NCI-H524 (cell line): Measurements from ENCODE around the gene PHLDB2.
A peak's percentile ranks its signal among the peaks of the same experiment; 100 is the strongest.

Experiments
- DNase-seq, 2 experiments: peaks; one replicate each; lab custom pipeline; 2025; lab: John Stamatoyannopoulos, UW

Gene PHLDB2

DNA sequence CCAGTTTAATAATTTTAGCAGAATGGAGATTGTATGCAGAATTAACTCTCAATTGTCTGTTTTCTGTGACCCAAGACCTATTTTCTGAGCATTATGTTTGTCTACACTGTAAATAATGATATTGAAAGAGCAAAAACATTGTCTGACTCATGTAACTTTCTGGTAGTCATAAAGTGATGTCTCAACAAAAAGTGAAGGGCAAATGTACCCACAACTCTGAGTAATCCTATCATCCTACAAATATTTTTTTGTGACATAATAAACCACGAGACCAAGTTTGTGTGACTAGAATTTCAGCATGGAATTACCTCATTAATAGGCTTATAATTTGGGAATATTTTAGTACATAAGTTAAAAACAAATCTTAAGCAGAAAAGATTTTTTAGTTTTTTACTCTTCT lies 104.4 kb downstream of the PHLDB2 start:
- DNase-seq, result no peak

DNA sequence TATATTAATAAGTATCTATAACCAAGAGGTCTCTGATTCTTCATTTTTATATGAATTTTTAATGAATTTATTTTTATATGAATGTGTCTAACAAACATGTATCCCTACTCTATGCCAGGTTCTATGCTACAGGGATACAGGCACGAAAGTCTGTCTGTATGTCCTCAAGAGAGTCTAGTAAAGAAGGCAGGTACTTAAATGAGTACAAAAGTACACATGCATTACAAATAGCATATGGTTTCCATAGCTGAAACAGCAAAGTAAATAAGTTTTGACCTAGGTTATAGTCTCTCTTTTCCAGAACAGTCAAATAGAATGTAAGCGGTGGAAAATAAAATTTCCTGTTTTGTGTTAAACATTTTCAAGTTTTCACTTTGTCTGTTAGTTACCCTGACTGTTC lies 106.4 kb downstream of the PHLDB2 start:
- DNase-seq, result no peak

DNA sequence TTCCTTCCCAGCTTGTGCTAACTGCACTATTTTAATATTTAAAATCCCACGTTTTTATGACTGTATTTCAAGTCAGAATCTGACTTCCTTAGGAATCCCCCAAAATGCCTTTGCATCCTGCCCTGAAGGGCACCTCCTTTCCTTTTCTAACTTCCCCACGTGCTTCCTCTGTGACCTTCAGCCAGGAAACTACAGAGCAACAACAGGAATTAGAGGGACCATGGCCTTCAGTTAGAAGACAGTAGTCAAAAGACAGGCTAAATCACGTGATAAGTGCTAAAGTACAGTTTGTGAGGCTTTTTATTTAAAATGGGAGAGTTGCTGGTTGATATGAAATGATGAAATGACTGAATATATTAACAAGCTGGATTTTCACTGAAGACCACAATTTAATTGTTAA lies 108.0 kb downstream of the PHLDB2 start:
- no peak for DNase-seq

DNA sequence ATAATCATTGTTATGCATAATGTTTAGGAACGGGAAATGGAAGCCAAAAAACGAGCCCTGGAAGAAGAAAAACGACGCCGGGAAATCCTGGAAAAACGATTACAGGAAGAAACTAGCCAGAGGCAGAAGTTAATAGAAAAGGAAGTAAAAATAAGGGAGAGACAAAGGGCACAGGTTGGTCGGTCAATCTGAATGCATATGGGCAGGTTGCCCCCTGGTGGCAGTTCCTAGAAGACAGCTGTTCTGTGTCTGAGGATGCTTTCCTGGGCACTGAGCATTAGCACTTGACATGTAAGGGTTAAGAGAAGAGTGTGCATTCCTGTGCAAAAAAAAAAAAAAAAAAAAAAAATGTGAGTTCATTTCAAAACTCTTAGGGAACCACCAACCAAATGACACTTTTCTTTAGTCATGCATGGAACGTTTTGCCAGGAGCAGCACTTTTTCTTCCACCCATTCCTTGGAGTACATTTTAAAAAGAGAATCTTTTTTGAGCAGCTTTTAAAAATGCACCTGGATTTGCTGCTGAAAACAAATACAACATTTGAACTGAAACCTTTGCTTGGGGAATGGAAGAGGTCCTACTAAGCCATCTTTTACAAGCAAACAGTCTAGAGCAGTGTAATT lies 108.7 kb downstream of the PHLDB2 start:
- DNase-seq, result peak; percentile 46 to 78

DNA sequence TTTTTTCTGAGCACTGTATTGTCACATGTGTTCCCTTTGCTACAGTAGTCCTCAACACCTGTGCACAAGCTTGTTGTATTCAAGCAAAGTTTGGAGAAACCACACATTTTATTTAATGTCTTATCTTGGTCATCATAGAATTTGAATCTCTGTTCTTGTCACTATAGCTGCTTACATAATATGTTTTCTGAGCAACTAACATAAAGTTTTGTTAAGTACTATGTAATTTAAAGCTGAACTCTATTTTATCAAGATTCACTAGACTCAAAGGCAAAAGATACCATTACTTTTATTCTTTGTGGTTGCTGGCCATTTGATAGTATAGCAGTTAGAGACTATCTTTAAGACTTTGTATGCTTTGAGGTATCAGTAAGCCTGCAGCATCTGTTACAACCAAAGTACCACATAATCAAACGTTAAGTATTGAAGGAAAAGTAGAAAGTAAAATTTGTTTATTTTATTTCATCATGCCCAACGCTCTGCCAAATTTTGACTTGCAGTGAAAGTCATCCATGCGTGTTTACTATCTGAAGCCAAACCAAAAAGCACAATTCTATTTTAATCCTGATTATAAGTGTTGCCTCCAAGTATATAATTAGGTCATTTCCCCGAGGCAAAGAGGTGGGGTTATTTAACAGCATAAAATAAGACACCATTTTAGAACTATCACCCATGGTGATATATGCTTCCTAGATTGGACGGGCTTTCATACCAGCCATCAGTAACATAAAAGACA lies 109.4 kb downstream of the PHLDB2 start:
- no peak for DNase-seq

DNA sequence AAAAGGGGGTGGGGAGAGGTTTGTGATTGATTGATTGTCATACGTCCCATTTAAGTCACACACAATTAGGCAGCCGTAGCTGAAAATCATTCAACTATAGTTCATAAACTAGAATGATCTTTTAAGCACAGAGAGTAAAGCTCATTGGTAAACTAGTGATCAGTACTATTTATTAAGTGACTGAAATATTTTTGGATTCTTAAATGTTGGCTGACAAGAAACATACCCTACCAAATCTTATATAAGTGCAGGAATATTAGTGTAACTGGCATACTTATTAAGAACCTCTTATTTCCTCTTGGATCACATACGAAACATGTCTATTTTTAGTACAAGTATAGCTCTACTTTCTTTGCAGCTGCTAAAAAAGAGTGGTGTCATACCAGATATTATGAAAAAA lies 111.3 kb downstream of the PHLDB2 start:
- no peak for DNase-seq

DNA sequence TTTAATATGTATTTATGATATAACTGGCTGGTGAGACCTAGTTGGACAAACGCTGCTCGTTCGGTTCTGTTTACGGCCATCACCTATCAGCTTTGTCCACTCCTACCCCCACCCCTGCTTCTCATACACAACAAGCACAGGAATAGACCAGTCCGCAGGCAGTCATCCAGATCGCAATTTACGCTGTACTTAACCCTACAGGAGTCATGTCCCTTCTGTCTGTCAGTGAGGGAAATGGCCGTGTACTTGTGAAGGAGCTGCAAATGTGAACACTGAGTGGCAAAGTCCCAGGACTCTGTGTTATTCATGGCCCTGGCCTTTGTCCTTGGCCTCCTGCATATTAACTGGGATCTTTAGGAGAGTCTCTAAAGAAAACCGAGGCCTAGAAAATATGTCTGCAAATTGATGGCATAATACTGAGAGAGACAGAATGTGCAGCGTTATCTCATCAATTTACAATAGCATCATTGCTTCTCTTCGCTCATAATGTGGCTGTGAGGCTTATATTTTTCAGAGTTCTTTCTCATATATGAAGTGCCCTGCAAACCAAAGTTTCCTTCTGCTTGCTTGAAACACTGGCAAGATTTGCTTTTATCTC lies 112.6 kb downstream of the PHLDB2 start:
- no peak for DNase-seq

DNA sequence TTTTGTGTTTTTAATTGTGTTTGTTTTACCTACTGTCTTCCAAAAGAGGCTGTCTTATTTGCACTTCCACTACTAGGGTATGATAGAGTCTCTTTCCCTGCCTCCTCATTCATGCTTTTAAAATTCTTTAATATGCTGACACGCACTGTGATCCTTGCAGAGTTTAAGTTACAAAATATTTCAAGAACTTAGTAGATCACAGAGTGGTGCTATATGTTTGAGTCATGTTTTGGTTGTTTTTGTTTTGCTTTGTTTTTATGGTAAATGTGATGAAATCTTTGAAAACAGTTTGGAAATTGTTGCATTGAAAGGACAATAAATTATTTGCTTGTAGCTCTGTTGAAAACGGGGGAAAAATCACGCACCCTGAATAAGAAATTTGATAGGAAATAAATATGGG lies 113.8 kb downstream of the PHLDB2 start:
- DNase-seq, result no peak

DNA sequence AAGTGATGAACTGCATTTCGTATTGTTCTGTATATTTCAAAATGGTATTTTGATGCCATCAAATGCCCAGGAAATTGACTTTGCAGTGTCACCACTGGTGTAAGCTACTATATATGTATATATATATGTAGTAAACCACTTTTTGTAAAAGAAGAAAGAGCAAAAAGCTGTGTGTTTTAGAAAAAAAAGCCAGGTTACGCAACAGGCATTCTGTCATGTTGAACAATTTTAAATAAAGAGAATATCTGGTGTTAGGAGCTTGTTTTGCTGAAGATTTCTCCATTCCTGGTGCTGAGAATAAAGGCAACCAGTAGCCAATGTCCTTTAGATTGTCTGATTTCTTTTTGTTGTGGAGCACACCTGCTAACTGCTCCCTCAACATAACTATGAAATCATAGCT lies 116.1 kb downstream of the PHLDB2 start:
- DNase-seq, result no peak

DNA sequence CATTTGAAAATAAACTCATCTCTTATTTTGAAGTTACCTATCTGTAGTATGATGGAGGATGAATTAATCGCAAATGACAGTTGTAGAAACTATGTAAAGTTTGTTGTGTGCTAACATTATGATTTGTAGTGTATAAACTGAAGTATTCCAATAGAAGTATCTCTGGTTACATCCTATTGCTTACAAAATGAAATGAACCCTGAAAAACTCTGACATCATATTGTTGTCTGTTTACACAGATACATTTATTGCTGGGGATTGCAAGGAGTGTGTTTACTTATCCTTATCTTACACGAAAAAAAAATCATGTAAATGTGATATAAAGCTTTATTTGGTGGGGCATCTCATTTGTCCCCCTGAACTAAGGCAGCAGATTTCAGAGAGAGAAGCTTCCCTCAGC lies 117.2 kb downstream of the PHLDB2 start:
- no peak for DNase-seq

DNA sequence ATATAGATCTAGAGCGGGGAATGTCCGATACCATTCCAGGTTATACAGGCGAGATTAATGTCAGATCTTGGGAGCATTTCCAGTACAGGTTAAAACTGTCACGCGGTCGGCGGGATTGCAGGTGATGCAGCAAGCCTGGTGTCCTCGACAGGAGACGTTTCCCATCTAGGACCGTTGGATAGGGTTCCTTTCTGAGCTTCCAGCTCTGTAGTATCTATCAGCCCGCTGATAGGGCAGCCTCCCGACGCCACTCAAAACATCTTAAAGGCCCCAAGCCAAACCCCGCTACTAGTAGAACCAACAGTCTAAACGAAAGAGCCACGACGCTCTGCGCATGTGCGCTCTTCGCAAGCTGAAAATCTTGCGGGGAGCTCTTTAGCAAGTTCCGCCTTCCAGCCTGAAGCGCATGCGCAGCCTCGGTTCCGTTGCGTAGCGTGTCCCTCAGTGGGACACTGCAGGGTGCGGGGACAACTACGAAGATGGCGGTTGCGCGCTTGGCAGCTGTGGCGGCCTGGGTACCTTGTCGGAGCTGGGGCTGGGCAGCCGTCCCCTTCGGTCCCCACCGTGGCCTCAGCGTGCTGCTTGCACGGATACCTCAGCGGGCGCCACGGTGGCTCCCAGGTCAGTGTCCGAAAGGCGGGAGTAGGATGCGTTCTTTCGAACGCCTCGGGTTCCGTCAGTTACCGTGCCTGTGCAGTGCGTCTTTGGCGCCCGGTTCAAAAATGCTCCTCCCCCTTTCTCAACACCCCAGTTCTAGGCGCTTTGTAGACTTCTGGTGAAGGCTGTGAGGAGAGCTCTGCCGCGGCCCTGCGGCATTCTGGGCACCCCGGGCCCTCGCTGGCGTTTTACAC lies 119.7 kb downstream of the PHLDB2 start, which contains the start of gene ABHD10:
TSS of gene ABHD10 (plus strand) at position 444 of the 851 bp plus-strand sequence. CDS start at position 480, 36 bp downstream.
- DNase-seq, result peak; percentile 100

DNA sequence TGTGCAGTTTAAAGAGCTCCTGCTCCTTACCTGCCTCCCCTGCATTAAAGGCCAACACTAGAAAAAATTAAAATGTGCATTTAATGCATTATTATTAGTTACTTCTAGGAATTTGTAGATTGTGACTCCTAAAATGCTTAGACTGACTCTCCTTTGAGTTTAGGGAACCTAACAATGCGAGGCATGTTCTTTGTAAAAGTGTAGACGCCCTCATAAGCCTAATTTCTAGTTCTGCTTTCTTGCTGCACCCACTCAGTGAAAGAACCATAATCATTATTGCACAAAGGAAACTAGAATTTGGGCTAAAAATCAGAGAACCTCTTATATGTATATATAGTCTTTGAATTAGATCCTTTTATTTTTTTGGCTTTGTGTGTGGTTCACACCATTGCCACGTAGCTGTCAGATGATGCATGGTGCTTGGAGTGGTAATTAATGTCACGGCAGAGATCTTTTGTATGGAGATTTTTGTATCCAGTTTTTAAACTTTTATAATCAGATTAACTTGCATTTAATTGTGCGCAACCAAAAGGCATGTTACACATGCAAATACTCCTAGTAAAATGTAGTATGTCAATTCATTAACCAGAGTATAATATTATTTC lies 120.5 kb downstream of the PHLDB2 start:
- peak in 1 of 2 experiments; percentile 35 for DNase-seq

DNA sequence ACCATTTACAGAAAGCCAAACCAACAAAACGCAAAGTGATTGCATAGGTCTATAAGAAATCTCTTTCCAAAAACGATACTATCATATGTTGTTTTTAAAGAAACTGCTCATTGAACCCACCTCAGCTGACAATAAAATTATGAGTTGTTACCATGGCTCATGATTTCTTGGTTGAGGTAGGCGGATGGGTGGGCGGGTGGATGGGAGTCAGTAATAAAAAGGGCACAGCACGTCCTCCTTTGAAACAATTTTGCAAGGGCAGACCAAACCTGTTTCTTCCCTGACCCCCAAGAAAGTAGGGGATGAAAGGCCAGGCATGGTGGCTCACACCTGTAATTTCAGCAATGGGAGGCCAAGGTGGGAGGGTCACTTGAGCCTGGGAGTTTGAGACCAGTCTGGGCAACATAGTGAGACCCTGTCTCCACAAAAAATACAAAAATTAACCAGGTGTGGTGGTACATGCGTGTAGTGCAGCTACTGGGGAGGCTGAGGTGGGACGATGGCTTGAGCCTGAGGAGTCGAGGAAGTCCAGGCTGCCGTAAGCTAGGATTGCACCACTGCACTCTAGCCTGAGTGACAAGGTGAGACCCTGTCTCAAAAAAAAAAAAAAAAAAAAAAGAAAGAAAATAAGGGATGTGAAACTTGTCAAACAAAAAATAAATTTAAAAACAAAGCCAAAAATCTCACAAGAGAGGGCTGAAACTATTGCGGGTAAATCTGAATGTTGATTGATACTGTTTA lies 121.8 kb downstream of the PHLDB2 start:
- DNase-seq, result no peak

DNA sequence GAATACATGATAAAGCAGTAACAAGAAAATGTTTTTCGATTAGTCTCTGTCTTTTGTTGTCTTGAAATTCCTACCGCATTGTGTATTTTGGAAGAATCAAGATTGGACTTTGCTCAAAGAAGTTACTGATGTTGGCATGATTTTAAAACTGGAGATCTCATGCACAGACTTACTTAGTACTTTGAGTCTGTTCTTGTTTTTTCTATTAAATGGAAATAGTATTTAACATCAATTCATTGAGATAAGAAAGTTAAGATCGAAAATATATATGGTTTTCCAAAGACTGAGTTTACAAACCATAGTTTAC lies 122.3 kb downstream of the PHLDB2 start:
- no peak for DNase-seq

DNA sequence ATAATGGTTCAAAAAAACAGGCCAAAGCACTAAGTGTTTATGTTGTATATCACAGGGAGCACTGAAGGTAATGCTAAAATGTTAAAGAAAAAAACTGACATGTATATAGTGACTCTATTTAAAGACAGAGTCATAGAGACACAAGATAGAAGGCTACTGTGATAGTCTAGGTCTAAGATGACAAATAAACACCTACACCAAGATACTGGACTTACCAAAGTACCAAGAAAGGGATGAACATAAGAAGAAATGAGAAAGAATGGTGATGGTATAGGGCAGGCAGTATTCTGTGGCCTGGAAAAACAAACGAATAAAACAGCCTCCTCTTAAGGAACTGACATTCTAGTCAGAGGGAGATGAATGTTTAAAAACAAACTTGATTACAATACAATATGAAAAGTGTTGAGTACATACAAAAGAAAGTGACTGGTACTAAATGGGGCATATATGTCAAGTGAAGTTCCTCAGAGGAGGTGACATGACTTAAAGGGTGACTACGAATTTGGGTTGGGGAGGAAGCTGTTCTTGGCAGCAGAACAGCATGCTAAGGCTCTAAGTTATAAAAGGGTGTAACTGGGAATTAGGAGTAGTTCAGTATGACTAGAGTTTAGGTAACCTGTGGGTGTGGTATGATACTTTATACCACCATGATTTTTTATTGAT lies 125.7 kb downstream of the PHLDB2 start:
- no peak for DNase-seq

DNA sequence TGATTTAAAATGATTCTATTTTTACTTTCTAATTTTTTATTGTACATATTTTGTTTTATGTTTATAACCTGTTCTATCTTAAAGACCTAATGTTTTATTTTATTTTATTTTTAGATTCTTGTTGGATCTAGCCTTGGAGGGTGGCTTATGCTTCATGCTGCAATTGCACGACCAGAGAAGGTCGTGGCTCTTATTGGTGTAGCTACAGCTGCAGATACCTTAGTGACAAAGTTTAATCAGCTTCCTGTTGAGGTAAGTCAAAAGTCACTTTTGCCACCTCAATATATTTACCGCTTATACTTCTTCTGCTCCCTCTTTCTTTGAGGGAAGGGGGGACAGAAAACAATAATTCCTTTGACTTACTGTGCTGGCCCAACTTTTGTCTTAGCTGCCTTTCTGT lies 127.7 kb downstream of the PHLDB2 start:
- no peak for DNase-seq

DNA sequence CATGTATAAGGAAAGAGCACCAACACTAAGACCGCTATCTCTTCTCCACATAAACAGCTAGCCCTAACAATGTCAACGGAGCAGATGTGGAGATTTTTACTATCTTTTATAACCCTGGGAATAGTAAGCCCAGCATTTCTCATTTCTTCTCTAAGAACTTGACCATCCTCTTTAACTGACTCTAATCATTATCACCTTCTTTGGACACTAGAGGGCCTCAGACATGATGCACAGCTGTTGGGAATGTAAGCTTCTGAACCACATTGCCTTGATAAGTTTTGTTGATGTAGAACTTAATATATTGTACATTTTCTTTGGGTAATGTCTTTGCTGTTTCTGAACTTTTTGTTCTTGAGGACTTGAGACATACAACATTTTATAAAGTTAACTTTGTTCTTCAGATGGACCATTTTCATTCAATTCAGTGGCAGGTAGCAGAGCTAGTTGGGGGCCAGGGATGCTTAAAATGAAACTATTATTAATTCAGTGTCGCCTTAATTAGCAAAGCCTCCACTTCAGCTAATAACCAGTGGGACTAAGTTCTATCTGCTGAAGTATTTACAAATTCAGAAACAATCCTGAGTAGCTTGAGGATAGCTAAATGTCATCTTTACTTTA lies 130.1 kb downstream of the PHLDB2 start:
- peak; percentile 60 to 72 for DNase-seq

DNA sequence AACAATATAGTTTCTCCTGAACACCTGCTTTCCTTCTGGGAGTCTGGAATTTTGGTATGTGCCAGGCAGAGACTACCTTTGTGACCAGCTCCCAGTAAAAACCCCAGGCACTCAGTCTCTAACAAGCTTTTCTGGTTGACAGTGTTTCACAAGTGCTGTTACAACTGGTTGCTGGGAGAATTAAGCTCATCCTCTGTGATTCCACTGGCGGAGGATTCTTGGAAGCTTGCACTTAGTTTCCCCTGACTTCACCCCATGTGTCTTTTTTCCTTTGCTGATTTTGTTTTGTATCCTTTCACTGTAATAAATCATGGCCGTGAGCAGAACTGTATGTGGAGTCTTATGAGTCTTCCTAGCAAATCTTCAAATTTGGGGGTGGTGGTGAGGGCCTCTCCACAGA lies 134.0 kb downstream of the PHLDB2 start:
- DNase-seq, result no peak

DNA sequence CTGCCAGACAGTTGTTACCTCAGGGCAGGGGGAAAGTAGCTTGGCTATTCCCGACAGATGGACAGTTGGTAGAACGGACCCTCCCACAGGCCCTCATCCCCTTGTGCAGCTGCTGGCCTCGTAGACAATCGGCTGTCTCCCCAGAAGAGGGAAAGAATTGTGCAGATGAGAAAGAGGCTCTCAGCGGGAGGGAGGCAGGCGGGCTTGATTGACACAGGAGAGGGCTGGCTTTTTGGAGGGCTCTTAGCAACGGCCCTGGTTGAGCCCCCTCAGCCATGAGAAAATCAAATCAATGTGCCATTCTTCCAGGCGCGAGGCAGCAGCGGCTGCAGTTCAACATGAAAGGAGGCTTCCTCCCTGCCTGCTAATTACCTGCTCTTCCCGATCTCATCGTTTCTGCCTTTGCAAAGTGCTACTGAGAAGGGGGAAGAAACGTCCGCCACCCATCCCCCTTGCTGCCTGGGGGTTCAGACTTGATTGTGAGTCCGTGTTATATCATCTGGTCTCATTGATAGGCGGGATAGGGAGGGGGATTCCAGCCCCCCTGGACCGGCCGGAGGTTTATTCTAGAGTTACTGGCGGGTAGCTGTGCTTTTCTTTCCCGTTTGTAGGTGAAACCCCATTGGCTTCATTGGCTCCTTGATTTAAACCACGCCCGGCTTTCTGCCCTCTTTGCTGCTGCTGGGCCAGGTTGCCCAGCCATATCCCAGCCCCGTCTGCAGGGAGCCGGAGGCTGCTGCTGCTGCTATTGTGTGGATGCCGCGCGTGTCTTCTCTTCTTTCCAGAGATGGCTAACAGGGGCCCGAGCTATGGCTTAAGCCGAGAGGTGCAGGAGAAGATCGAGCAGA lies 139.8 kb downstream of the PHLDB2 start, which contains the start of gene TAGLN3:
TSS of gene TAGLN3 (plus strand) at position 287 of the 848 bp plus-strand sequence. CDS start at position 788, 501 bp downstream.
- peak; percentile 99 for DNase-seq
